Panc1 (cell line): ENCODE data around the gene RNASET2. TPM values are rescaled to one million over a fixed set of nuclear protein-coding genes. Genes with fewer than 3 reads are reported as not detected.

ENCODE experiments used
- ATAC-seq: fragments of 200-7000 bp; cut with Tn5 transposase; 2 replicates; pipeline ENCODE4 v1.9.1; 2020; ENCODE audit warnings: mild to moderate bottlenecking, moderate library complexity
- BruUV-seq: library from RNA; stranded (reverse); fragments of 400-500 nt; replicated peaks from 2 replicates; lab custom pipeline; 2021; lab: Mats Ljungman, UMichigan
- CTCF ChIA-PET: fragments of 300-600 bp; sonication (Branson Sonifier 250); formaldehyde crosslinking; loops from one replicate; lab custom pipeline; 2022; ENCODE audit warnings: antibody characterized with exemption; lab: Charles Lee
- POLR2A ChIA-PET: fragments of 300-600 bp; sonication (Branson Sonifier 250); formaldehyde crosslinking; loops from one replicate; lab custom pipeline; 2022; ENCODE audit warnings: antibody characterized with exemption; lab: Charles Lee
- DNase-seq: peaks from one replicate; pipeline ENCODE4 v3.0.0-alpha.2; 2010; ENCODE audit warnings: low read depth, low spot score
- H3K27ac ChIP-seq: 2 replicates; pipeline ENCODE4 v1.5.1; 2011; ENCODE audit warnings: mild to moderate bottlenecking, low read length, inconsistent platforms
- H3K27me3 ChIP-seq: fragments of 200-500 bp; sonication (Bioruptor generic); 2 replicates; pipeline ENCODE4 v1.6.0; 2014; ENCODE audit warnings: low read length, inconsistent platforms; ENCODE audit not compliant: control insufficient read depth, insufficient read depth
- H3K36me3 ChIP-seq: fragments of 200-500 bp; sonication (Bioruptor generic); 2 replicates; pipeline ENCODE4 v1.5.1; 2014; ENCODE audit warnings: inconsistent platforms, mild to moderate bottlenecking, low read length, moderate library complexity; ENCODE audit not compliant: control insufficient read depth, insufficient read depth
- H3K4me1 ChIP-seq: 2 replicates; pipeline ENCODE4 v1.5.1; 2011; ENCODE audit warnings: inconsistent platforms, mild to moderate bottlenecking, low read length, moderate library complexity; ENCODE audit not compliant: control insufficient read depth, insufficient read depth
- H3K4me3 ChIP-seq, 2 experiments: 2 replicates each; pipeline ENCODE4 v1.5.1; 2011 to 2012; ENCODE audit warnings: low read depth in 2 of 2, low read length in 2 of 2, mild to moderate bottlenecking in 2 of 2, inconsistent platforms in 1 of 2, moderate library complexity in 1 of 2
- H3K9me3 ChIP-seq: fragments of 200-500 bp; sonication (Bioruptor generic); 2 replicates; pipeline ENCODE4 v1.5.1; 2014; ENCODE audit warnings: low read depth, mild to moderate bottlenecking, inconsistent platforms, low read length, moderate library complexity; ENCODE audit not compliant: control insufficient read depth, insufficient read depth
- POLR2AphosphoS5 ChIP-seq: IDR thresholded peaks from 2 replicates; pipeline ENCODE4 v1.6.1; 2012; ENCODE audit warnings: mild to moderate bottlenecking, low read depth, low read length, moderate library complexity
- SIN3A ChIP-seq: IDR thresholded peaks from 2 replicates; pipeline ENCODE4 v1.6.1; 2012; ENCODE audit warnings: low read depth, mild to moderate bottlenecking, low read length, moderate library complexity, borderline replicate concordance; ENCODE audit not compliant: insufficient read depth
- TCF7L2 ChIP-seq: IDR thresholded peaks from 2 replicates; pipeline ENCODE4 v1.6.1; 2011; ENCODE audit warnings: mild to moderate bottlenecking, low read depth, low read length, inconsistent platforms
- in situ Hi-C: cut with HindIII; loops from 2 replicates; pipeline ENCODE4 v1.10.0; 2016; ENCODE audit warnings: low sequenced_read_pairs, low pct_unique_long_range_greater_than_20kb
- intact Hi-C: fragments of 100-400 bp; cut with micrococcal nuclease; formaldehyde crosslinking; loops from one replicate; pipeline ENCODE4 v1.10.0; 2022; ENCODE audit not compliant: unreplicated experiment
- total RNA-seq: library from RNA; stranded (reverse); gene quantifications from one replicate; pipeline ENCODE4 v1.2.1, GENCODE V29; 2021; ENCODE audit not compliant: unreplicated experiment
- TF ChIP-seq, protein P1 (sequence below), 2 experiments: IDR thresholded peaks; 2 replicates each; pipeline ENCODE4 v1.6.1; 2011 to 2012; ENCODE audit warnings: low read depth in 2 of 2, control low read depth in 1 of 2, low read length in 1 of 2, mild to moderate bottlenecking in 1 of 2, moderate library complexity in 1 of 2; ENCODE audit not compliant: insufficient read depth in 1 of 2
- TF ChIP-seq, protein P2 (sequence below): fragments of 450-650 bp; IDR thresholded peaks from 2 replicates; pipeline ENCODE4 v1.5.1; 2017; ENCODE audit warnings: mild to moderate bottlenecking

The RNASET2 gene
- total RNA-seq, 1 experiment from 2014 or later, result 9.7 TPM

DNA sequence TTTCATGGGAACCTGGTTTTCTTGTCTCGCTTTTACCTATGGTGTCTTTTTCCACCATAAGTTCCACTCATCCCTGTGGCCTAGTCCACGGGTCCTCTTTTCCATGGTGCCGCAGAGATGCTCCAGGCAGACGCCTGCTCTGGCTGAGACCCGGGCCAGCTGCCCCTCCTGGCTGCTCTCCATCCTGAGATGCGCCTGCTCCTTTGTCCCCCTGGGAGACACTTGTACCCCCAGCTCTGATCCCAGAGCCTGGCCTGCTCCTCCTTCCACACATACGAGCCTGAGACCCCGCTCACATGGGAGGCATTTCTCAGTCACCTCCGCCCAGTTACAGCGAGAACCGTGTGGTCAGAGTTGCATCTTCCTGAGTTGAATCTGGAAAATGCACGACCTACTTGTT, 29.6 kb downstream of the RNASET2 start:
- CTCF ChIA-PET, result no interaction called here
- POLR2A ChIA-PET, result interaction anchor here (0.6 kb wide), 1 partner anchor 134 kb away, joined by 3 read pairs; no protein-coding TSS in a partner anchor
- ATAC-seq (no peak), DNase-seq (no peak)
- H3K27me3 ChIP-seq, result no peaks in the 10 kb centered on the region
- H3K36me3 ChIP-seq, result no peaks in the 10 kb centered on the region
- no peak overlapping the region for H3K27ac ChIP-seq
- in situ Hi-C loops (no loop called here), intact Hi-C loops (no loop called here)
- no peaks in the 10 kb centered on the region for H3K4me1 ChIP-seq
- no TSS peak for BruUV-seq
- H3K9me3 ChIP-seq, result no peaks in the 10 kb centered on the region
- H3K4me3 ChIP-seq, result no peak overlapping the region
- TF ChIP-seq, protein P1, sequence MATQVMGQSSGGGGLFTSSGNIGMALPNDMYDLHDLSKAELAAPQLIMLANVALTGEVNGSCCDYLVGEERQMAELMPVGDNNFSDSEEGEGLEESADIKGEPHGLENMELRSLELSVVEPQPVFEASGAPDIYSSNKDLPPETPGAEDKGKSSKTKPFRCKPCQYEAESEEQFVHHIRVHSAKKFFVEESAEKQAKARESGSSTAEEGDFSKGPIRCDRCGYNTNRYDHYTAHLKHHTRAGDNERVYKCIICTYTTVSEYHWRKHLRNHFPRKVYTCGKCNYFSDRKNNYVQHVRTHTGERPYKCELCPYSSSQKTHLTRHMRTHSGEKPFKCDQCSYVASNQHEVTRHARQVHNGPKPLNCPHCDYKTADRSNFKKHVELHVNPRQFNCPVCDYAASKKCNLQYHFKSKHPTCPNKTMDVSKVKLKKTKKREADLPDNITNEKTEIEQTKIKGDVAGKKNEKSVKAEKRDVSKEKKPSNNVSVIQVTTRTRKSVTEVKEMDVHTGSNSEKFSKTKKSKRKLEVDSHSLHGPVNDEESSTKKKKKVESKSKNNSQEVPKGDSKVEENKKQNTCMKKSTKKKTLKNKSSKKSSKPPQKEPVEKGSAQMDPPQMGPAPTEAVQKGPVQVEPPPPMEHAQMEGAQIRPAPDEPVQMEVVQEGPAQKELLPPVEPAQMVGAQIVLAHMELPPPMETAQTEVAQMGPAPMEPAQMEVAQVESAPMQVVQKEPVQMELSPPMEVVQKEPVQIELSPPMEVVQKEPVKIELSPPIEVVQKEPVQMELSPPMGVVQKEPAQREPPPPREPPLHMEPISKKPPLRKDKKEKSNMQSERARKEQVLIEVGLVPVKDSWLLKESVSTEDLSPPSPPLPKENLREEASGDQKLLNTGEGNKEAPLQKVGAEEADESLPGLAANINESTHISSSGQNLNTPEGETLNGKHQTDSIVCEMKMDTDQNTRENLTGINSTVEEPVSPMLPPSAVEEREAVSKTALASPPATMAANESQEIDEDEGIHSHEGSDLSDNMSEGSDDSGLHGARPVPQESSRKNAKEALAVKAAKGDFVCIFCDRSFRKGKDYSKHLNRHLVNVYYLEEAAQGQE (IDR thresholded peaks at IDR 0.05; ENCODE audit: insufficient read depth in 1 of 2, low read depth in 2 of 2, low read length in 1 of 2), result no peak
- TF ChIP-seq POLR2AphosphoS5 (no peak), TCF7L2 (no peak), SIN3A (no peak)
- TF ChIP-seq, protein P2, sequence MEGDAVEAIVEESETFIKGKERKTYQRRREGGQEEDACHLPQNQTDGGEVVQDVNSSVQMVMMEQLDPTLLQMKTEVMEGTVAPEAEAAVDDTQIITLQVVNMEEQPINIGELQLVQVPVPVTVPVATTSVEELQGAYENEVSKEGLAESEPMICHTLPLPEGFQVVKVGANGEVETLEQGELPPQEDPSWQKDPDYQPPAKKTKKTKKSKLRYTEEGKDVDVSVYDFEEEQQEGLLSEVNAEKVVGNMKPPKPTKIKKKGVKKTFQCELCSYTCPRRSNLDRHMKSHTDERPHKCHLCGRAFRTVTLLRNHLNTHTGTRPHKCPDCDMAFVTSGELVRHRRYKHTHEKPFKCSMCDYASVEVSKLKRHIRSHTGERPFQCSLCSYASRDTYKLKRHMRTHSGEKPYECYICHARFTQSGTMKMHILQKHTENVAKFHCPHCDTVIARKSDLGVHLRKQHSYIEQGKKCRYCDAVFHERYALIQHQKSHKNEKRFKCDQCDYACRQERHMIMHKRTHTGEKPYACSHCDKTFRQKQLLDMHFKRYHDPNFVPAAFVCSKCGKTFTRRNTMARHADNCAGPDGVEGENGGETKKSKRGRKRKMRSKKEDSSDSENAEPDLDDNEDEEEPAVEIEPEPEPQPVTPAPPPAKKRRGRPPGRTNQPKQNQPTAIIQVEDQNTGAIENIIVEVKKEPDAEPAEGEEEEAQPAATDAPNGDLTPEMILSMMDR, result no peak

DNA sequence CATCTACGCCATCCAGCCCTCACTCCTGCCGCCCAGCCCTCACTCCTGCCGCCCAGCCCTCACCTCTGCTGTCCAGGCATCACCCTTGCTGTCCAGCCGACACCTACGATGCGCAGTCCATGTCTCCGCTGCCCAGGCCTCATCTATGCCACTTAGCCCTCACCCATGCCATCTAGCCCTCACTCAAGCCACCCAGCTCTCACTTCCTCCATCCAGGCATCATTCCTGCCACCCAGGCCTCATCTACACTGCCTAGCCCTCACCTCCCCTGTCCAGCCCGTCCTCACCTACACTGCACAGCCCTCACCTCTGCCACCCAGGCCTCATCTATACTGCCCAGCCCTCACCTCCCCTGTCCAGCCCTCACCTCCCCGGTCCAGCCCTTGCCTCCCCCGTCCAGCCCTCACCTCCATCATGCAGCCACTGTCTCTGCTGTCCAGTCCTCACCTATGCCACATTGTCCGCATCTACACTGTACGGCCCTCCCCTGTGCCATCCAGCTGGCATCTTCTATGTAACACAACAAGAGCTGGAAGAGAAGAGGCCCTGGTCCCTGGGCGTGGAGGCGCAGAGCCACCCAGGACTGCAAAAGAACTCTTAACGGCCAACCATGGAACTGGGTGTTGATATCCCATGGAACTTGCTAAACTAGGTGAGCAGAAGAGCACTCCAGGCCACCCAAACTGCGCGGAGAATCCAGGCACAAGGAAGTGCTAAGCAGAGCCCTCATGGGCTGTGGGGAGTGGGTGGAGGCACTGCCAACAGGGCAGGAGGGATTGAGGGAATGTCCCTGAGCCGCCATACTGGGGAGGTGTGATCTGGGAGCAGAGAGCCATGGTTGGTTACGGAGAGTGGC, 31.0 kb downstream of the RNASET2 start:
- DNase-seq, result no peak
- H3K9me3 ChIP-seq, result no peaks in the 10 kb centered on the region
- ChIA-PET POLR2A (no interaction called here), CTCF (no interaction called here)
- H3K27ac ChIP-seq, result no peak overlapping the region
- TF ChIP-seq SIN3A (no peak), TCF7L2 (no peak), POLR2AphosphoS5 (no peak)
- TF ChIP-seq, protein P2, result no peak
- TF ChIP-seq, protein P1 (IDR thresholded peaks at IDR 0.05; ENCODE audit: insufficient read depth in 1 of 2, low read depth in 2 of 2, low read length in 1 of 2), result no peak
- in situ Hi-C loops (no loop called here), intact Hi-C loops (no loop called here)
- H3K36me3 ChIP-seq, result no peaks in the 10 kb centered on the region
- H3K4me1 ChIP-seq, result no peaks in the 10 kb centered on the region
- no TSS peak for BruUV-seq
- H3K27me3 ChIP-seq, result peaks cover 11% of the 10 kb centered on the region
- no peak overlapping the region for H3K4me3 ChIP-seq
- ATAC-seq, result no peak
